ENCODE data around the gene CTIF. TPM values are rescaled to one million over a fixed set of nuclear protein-coding genes. Genes with fewer than 3 reads are reported as not detected.

The CTIF gene
- total RNA-seq, 3 donors from 2014 or later = 13.2 to 50.3 (median 19.6) TPM

DNA sequence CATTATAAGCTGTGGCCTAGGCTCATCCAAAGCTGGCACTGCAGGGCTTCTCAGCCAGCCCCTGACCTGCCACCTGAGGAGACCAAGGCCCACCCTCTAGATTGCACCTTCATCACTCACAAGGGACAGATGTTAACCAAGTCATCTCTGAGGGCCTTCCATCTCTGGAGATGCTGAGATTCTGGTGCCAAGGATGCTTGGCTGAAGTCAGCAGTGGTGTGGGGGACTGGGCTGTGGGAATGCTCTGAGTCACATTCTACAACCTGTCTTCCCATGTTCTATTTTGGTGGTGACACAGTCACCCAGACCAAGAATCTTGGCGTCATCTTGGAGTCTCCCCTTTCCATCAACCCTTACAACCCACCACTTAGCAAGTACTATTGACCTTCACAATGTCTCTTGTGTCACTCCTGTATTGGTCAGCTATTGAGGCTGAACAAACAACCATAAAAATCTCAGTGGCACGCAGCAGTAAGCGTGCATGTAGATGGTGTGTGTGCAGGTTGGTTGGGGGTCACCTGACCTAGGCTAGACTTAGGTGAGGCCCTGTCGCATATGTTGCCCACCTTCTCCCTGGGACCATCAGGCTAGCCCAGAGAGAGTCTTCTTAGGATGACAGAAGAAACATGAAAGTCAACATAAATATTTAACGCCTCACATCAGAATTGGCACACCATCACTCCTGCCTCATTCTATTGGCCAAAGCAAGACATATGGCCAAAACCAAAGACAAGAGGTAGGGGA is 276.9 kb downstream of the CTIF start:
- DNase-seq = no peak
- intact Hi-C loops (cut with DNase I, micrococcal nuclease) = no loop called here
- no peak for ATAC-seq
- TF ChIP-seq, protein P1, sequence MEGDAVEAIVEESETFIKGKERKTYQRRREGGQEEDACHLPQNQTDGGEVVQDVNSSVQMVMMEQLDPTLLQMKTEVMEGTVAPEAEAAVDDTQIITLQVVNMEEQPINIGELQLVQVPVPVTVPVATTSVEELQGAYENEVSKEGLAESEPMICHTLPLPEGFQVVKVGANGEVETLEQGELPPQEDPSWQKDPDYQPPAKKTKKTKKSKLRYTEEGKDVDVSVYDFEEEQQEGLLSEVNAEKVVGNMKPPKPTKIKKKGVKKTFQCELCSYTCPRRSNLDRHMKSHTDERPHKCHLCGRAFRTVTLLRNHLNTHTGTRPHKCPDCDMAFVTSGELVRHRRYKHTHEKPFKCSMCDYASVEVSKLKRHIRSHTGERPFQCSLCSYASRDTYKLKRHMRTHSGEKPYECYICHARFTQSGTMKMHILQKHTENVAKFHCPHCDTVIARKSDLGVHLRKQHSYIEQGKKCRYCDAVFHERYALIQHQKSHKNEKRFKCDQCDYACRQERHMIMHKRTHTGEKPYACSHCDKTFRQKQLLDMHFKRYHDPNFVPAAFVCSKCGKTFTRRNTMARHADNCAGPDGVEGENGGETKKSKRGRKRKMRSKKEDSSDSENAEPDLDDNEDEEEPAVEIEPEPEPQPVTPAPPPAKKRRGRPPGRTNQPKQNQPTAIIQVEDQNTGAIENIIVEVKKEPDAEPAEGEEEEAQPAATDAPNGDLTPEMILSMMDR (IDR thresholded peaks at IDR 0.05) = no peak
- Histone ChIP-seq H3K4me3 (no peak overlapping the region), H3K9me3 (no peaks in the 10 kb centered on the region), H3K36me3 (ENCODE audit: low read depth) (no peaks in the 10 kb centered on the region), H3K4me1 (ENCODE audit: low read depth) (peaks cover 8% of the 10 kb centered on the region)

DNA sequence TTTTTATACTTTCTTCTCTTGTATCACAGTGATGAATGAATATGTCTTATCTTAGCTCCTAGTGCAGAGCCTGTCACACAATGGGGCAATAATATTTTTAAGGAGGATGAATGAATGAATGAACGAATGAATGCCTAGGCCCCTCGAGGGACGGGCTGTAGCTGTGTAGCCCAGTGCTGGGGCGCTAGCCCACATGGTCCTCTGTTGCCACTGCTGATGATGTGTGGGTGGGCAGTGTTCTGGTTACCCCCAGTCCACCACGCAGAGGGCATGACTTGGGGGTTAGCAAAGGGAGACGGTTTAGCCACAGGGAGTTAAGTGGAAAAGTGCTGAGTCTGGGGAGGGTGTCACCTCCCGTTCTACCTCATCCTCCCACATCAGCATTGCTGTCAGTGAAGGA is 277.7 kb downstream of the CTIF start:
- DNase-seq (no peak), ATAC-seq (no peak)
- Histone ChIP-seq H3K9me3 (no peaks in the 10 kb centered on the region), H3K4me3 (no peak overlapping the region), H3K4me1 (ENCODE audit: low read depth) (peaks cover 8% of the 10 kb centered on the region), H3K36me3 (ENCODE audit: low read depth) (no peaks in the 10 kb centered on the region)
- intact Hi-C loops (cut with DNase I, micrococcal nuclease) = no loop called here
- TF ChIP-seq, protein P1 (IDR thresholded peaks at IDR 0.05) = no peak

DNA sequence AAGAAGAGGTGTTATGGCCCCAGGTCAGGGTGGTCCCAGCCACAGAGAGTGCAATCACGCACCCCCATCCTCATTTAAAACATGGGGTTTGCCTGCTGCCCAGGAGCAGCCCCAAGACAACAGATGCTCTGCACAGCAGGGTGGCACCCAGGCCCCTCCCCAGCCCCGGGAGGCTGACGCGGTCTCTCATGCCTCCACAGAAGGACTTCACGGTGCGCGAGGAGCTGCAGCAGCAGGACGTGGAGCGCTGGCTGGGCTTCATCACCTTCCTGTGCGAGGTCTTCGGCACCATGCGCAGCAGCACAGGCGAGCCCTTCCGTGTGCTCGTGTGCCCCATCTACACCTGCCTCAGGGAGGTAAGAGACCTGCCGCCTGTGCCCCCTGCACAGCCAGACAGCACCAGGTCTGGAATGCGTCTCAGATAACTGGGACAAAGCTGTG is 278.2 kb downstream of the CTIF start:
- Histone ChIP-seq H3K4me1 (ENCODE audit: low read depth) (peaks cover 8% of the 10 kb centered on the region), H3K9me3 (no peaks in the 10 kb centered on the region), H3K4me3 (no peak overlapping the region), H3K36me3 (ENCODE audit: low read depth) (no peaks in the 10 kb centered on the region)
- TF ChIP-seq, protein P1 (IDR thresholded peaks at IDR 0.05) = no peak
- ATAC-seq = no peak
- no peak for DNase-seq
- intact Hi-C loops (cut with DNase I, micrococcal nuclease) = no loop called here

DNA sequence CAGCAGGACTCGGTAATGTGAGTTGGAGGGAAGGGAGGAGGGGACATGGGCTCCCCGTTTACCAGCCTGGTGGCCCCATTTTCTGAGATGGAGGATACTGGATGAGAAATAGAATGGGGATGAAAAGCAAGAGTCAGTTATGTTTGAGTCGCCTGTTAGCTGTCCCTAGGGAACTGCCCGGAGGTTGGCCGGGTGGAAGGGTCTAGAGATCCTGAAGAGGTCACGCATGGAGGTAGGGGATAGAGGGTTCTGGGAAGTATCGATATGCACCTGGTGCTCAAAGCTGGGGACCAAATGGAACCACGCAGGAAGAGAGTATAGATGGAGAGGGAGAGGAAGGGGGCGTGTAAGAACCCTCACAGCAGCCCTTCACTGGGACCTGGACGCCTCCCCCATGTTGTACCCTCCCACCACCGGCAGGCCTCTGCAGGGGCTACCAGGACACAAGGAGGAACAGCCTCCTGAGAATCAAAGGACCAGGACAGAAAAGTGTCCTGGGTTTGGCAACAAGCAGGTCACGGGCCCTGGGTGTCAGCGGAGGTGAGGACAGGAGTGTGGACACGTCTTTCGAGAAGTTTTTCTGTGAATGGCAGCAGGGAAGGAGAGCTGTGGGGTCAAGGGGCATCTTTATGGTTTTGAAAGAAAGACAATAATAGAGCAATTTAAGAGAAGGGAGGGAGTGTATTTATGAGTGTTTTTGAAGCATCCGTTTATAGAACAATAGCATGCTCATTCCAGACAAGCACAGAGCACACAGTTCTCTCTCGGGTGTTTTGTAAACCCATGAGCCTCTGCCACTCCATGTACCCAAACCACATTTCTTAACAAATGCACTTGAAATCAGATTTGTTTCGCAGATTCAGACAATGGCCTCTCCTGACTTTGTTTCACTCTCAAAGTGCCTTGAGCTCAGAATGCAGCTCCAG is 279.8 kb downstream of the CTIF start:
- Histone ChIP-seq H3K4me1 (ENCODE audit: low read depth) (peaks cover 8% of the 10 kb centered on the region), H3K4me3 (no peak overlapping the region), H3K36me3 (ENCODE audit: low read depth) (no peaks in the 10 kb centered on the region), H3K9me3 (no peaks in the 10 kb centered on the region)
- intact Hi-C loops (cut with DNase I, micrococcal nuclease) = no loop called here
- TF ChIP-seq, protein P1 (IDR thresholded peaks at IDR 0.05) = no peak
- ATAC-seq (peak; percentile 37), DNase-seq (no peak)

DNA sequence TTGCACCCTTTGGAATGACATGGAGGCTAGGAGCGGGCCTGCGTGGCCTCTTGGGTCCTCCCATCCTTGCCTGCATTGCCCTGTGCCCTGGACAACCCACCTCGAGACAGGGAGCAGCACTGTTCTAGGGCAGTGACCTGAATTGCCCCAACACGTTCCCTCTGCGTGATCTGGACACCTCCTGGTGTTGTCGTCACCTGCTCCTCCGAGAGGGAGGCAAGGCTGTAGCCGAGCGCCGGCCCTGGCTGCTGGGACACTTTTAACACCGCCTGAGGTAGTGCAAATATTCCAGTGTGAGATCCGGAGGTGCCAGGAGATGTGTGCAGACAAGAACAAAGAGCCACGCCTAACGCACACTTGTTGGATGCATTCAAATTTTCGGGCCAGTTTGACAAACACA is 280.4 kb downstream of the CTIF start:
- TF ChIP-seq, protein P1 (IDR thresholded peaks at IDR 0.05) = no peak
- no peaks in the 10 kb centered on the region for H3K36me3 ChIP-seq (ENCODE audit: low read depth)
- DNase-seq (no peak), ATAC-seq (peak; percentile 67)
- intact Hi-C loops (cut with DNase I, micrococcal nuclease) = no loop called here
- H3K4me3 ChIP-seq = no peak overlapping the region
- H3K9me3 ChIP-seq = no peaks in the 10 kb centered on the region
- peaks cover 8% of the 10 kb centered on the region for H3K4me1 ChIP-seq (ENCODE audit: low read depth)

All from mucosa of descending colon (tissue), 3 donors.